ENCODE data around the gene ATRIP. TPM values are rescaled to one million over a fixed set of nuclear protein-coding genes. Genes with fewer than 3 reads are reported as not detected.

ATRIP gene
- total and polyA plus RNA-seq, 2 experiments from 2014 or later: 4.2 to 8.4 TPM

GRCh38 chr3:48422272-48422671 lies 24.3 kb upstream of the ATRIP start:
- no peaks in the 10 kb centered on the region for H4K20me1 ChIP-seq (ENCODE audit: insufficient read depth)
- no peak for DNase-seq

GRCh38 chr3:48422681-48423080 lies 23.9 kb upstream of the ATRIP start:
- H3K9ac ChIP-seq: no peak overlapping the region

More at GRCh38 chr3:48422272-48422671, 24.3 kb upstream of the ATRIP start:
- Histone ChIP-seq H3K79me2 (ENCODE audit: insufficient read depth) (no peaks in the 10 kb centered on the region), H3K4me3 (no peak overlapping the region), H3K4me1 (ENCODE audit: insufficient read depth) (no peaks in the 10 kb centered on the region), H3K4me2 (ENCODE audit: unreplicated experiment) (no peak overlapping the region), H3K9me2 (ENCODE audit: insufficient read depth) (no peaks in the 10 kb centered on the region), H3F3A (ENCODE audit: insufficient read depth) (no peaks in the 10 kb centered on the region), H3K9ac (no peak overlapping the region), H3K9me3 (ENCODE audit: low read depth) (no peaks in the 10 kb centered on the region), H3K36me3 (ENCODE audit: low read depth) (no peaks in the 10 kb centered on the region), H3K27me3 (replicated peaks; ENCODE audit: insufficient read depth) (no peaks in the 10 kb centered on the region), H2AFZ (no peak overlapping the region), H3K27ac (no peak overlapping the region)
- TF ChIP-seq EZH2 (IDR thresholded peaks at IDR 0.05; ENCODE audit: insufficient read depth, poor library complexity, severe bottlenecking) (no peak), EZH2phosphoT487 (IDR thresholded peaks at IDR 0.05; ENCODE audit: insufficient read depth, low read depth) (no peak)
- in situ Hi-C loops (cut with MboI): no loop called here
- WGBS, 2 experiments (ENCODE audit: low coverage in 1 of 2, low lambda C conversion rate in 2 of 2, missing lambda C conversion rate in 2 of 2): 97 to 100% methylated on average over 3 of the region's 3 CpGs

GRCh38 chr3:48423241-48423882 lies 23.2 kb upstream of the ATRIP start:
- Histone ChIP-seq H3K79me2 (ENCODE audit: insufficient read depth) (no peaks in the 10 kb centered on the region), H3K4me2 (ENCODE audit: unreplicated experiment) (no peak overlapping the region), H3K4me1 (ENCODE audit: insufficient read depth) (peaks cover 3% of the 10 kb centered on the region; the same call in 1 of the 2 replicates), H4K20me1 (ENCODE audit: insufficient read depth) (no peaks in the 10 kb centered on the region), H3K4me3 (no peak overlapping the region), H3K27ac (no peak overlapping the region), H3K9me3 (ENCODE audit: low read depth) (no peaks in the 10 kb centered on the region), H3K9ac (no peak overlapping the region), H3K27me3 (replicated peaks; ENCODE audit: insufficient read depth) (no peaks in the 10 kb centered on the region), H3F3A (ENCODE audit: insufficient read depth) (no peaks in the 10 kb centered on the region), H3K9me2 (ENCODE audit: insufficient read depth) (no peaks in the 10 kb centered on the region), H3K36me3 (ENCODE audit: low read depth) (no peaks in the 10 kb centered on the region), H2AFZ (no peak overlapping the region)
- DNase-seq: no peak
- in situ Hi-C loops (cut with MboI): no loop called here
- TF ChIP-seq EZH2phosphoT487 (IDR thresholded peaks at IDR 0.05; ENCODE audit: insufficient read depth, low read depth) (no peak), EZH2 (IDR thresholded peaks at IDR 0.05; ENCODE audit: insufficient read depth, poor library complexity, severe bottlenecking) (no peak)
- 85 to 88% methylated on average over 25 of the region's 25 CpGs for WGBS, 2 experiments (ENCODE audit: low coverage in 1 of 2, low lambda C conversion rate in 2 of 2, missing lambda C conversion rate in 2 of 2)

More at GRCh38 chr3:48422681-48423080, 23.9 kb upstream of the ATRIP start:
- no peaks in the 10 kb centered on the region for H3F3A ChIP-seq (ENCODE audit: insufficient read depth)
- in situ Hi-C loops (cut with MboI): no loop called here
- no peaks in the 10 kb centered on the region for H3K79me2 ChIP-seq (ENCODE audit: insufficient read depth)
- no peak overlapping the region for H3K4me2 ChIP-seq (ENCODE audit: unreplicated experiment)
- no peak for DNase-seq
- no peaks in the 10 kb centered on the region for H3K36me3 ChIP-seq (ENCODE audit: low read depth)
- H3K27me3 ChIP-seq (replicated peaks; ENCODE audit: insufficient read depth): no peaks in the 10 kb centered on the region
- H3K9me2 ChIP-seq (ENCODE audit: insufficient read depth): no peaks in the 10 kb centered on the region
- TF ChIP-seq EZH2phosphoT487 (IDR thresholded peaks at IDR 0.05; ENCODE audit: insufficient read depth, low read depth) (no peak), EZH2 (IDR thresholded peaks at IDR 0.05; ENCODE audit: insufficient read depth, poor library complexity, severe bottlenecking) (no peak)
- no peak overlapping the region for H3K27ac ChIP-seq
- no peak overlapping the region for H3K4me3 ChIP-seq
- no peak overlapping the region for H2AFZ ChIP-seq
- WGBS, 2 experiments (ENCODE audit: low coverage in 1 of 2, low lambda C conversion rate in 2 of 2, missing lambda C conversion rate in 2 of 2): 89 to 91% methylated on average over 7 to 8 of the region's 8 CpGs
- H4K20me1 ChIP-seq (ENCODE audit: insufficient read depth): no peaks in the 10 kb centered on the region
- H3K4me1 ChIP-seq (ENCODE audit: insufficient read depth): no peaks in the 10 kb centered on the region
- H3K9me3 ChIP-seq (ENCODE audit: low read depth): no peaks in the 10 kb centered on the region

- no peaks in the 10 kb centered on the region for H3K9me3 ChIP-seq (ENCODE audit: low read depth)
- no peak overlapping the region for H3K27ac ChIP-seq
- no peak overlapping the region for H3K4me3 ChIP-seq
- H3K9ac ChIP-seq: no peak overlapping the region
- H3K4me1 ChIP-seq (ENCODE audit: insufficient read depth): peaks cover 3% of the 10 kb centered on the region; the same call in 1 of the 2 replicates
- TF ChIP-seq EZH2 (IDR thresholded peaks at IDR 0.05; ENCODE audit: insufficient read depth, poor library complexity, severe bottlenecking): no peak
- no peak for TF ChIP-seq EZH2phosphoT487 (IDR thresholded peaks at IDR 0.05; ENCODE audit: insufficient read depth, low read depth)
- H3F3A ChIP-seq (ENCODE audit: insufficient read depth): no peaks in the 10 kb centered on the region
- in situ Hi-C loops (cut with MboI): no loop called here
- H2AFZ ChIP-seq: no peak overlapping the region
- no peaks in the 10 kb centered on the region for H4K20me1 ChIP-seq (ENCODE audit: insufficient read depth)
- no peaks in the 10 kb centered on the region for H3K36me3 ChIP-seq (ENCODE audit: low read depth)
- no peak for DNase-seq
- no peaks in the 10 kb centered on the region for H3K27me3 ChIP-seq (replicated peaks; ENCODE audit: insufficient read depth)
- no peak overlapping the region for H3K4me2 ChIP-seq (ENCODE audit: unreplicated experiment)
- H3K9me2 ChIP-seq (ENCODE audit: insufficient read depth): no peaks in the 10 kb centered on the region
- no peaks in the 10 kb centered on the region for H3K79me2 ChIP-seq (ENCODE audit: insufficient read depth)
- 89% methylated on average over 27 of the region's 27 CpGs for WGBS, 2 experiments (ENCODE audit: low coverage in 1 of 2, low lambda C conversion rate in 2 of 2, missing lambda C conversion rate in 2 of 2)
These were observed 22.4 kb upstream of the ATRIP start for GRCh38 chr3:48423883-48424695.
